Subcutaneous adipose tissue (tissue), 4 donors: ENCODE measurements around the gene OGDH. TPM values are rescaled to one million over a fixed set of nuclear protein-coding genes. Genes with fewer than 3 reads are reported as not detected.

Source experiments
- CTCF ChIP-seq: fragments of 450-650 bp; IDR thresholded peaks from one replicate; pipeline ENCODE4 v1.5.1; 2016; ENCODE audit warnings: low read depth, mild to moderate bottlenecking, control low read depth, antibody characterized with exemption, moderate library complexity
- total RNA-seq, 4 donors: library from RNA; depleted of rRNA; stranded (reverse); fragments of >200 nt; gene quantifications; one replicate each; pipeline ENCODE4 v1.1.0, GENCODE V29; 2016

OGDH gene
- total RNA-seq, 4 donors from 2014 or later: 62.3 to 93.6 (median 68.5) TPM

DNA sequence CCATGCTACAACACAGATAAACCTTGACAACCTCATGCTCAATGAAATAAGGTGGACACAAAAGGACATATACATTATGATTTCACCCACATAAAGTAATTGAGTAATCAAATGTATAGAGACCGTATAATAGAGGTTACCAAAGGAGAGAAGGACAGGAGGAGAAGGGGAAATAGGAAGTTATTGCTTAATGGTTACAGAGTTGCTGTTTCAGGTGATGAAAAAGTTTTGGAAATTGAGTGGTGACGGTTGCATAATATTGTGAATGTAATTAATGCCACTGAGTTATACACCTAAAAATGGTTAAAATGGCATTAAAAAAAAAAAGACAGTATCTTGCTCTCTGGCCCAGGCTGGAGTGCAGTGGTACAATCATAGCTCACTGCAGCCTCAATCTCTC is 1.5 kb upstream of the OGDH start:
- TF ChIP-seq CTCF: no peak

DNA sequence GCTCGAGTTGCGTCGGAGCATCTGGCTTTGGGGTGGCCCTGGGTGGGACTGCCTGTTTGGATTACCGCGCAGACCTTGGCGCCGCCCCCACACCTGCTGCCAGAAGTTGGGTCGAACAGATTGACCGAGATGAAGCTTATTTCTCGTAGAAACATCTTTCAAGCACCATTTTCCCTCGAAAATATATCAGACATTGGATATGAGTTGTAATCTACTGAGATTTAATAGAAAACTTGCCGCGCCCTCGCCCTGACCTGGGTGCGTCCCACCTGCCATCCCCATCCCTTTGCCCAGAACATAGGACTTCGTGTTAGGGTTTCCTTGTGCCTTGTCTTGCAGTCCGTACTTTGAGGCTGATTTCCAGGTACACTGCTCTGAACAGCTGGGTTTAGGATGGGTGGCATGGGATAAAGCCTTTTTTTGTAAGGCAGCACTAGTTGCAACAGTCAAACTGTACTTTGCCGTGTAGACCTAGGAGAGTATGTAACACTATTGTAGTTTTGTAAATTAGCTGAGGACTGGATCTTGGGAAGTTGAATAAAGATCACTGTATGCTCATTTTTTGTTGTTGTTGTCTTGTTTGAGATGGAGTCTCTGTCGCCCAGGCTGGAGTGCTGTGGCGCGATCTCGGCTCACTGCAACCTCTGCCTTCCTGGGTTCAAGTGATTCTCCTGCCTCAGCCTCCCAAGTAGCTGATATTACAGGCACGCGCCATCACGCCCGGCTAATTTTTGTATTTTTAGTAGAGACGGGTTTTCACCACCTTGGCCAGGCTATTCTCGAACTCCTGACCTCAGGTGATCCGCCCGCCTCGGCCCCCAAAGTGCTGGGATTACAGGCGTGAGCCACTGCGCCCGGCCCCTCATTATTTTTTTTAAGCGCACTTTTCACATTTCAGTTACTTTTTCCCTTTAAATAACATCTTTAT is 978 bp downstream of the OGDH start:
- TF ChIP-seq CTCF: no peak

DNA sequence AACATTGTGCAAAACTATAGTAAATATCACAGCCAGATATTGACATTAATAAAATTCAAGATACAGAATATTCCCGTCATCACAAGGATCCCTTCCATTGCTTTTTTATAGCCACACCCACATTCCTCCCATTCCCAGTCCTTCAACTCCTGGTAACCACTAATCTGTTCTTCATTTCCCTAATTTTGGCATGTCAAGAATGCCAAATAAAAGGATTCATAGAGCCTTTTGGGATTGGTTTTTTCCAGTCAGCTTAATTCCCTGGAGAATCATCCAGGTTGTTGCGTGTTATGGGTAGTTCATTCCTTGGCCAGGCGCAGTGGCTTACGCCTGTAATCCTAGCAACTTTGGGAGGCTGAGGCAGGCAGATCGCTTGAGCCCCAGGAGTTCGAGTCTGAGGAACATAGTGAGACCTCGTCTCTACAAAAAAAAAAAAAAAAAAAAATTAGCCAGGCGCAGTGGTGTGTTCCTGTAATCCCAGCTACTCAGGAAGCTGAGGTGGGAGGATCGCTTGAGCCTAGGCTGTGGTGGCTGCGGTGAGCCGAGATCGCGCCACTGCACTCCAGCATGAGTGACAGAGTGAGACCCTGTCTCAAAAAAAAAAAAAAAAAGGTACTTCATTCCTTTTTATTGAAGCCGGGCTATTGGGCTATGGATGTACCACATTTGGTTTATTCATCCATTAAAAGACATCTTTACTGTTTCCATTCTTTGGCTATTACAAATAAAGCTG is 2.7 kb downstream of the OGDH start:
- TF ChIP-seq CTCF: no peak

DNA sequence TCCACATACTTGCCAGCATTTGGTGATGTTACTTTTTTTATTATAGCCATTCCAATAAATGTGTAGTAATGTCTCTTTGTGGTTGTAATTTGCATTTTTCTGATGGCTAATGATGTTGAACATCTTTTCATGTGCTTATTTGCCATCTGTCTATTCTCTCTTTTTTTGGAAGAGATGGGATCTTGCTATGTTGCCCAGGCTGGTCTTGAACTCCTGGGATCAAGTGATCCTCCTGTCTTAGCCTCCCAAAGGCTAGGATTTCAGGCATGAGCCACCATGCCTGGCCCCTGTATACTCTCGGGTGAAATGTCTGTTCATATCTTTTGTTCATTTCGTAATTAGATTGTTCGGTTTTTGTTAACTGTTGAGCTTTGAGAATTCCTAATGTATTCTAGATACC is 3.4 kb downstream of the OGDH start:
- TF ChIP-seq CTCF: no peak

DNA sequence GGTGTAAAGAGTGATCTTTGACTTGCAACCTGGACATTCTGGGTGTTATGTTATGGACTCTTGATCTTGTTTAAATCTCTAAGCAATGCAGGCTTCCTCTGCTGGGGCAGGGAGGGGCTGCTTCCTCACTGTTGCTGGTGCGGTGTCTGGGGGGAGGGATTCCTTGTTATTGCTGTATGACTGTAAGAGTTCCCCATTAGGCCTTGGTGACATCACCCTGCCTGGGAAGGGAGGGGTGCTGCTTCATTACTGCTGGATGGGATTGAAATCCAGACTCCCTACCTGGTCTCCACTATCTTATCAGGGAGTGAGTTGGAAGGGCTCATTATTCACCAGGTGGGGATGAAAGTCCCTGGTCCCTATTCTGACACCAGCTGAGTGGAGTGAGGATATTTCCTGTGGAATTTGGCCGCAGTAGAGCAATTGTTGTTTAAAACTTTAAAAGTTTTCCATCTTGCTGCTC is 8.8 kb downstream of the OGDH start:
- no peak for TF ChIP-seq CTCF

GRCh38 chr7:44615793-44616192 is 9.4 kb downstream of the OGDH start:
- no peak for TF ChIP-seq CTCF

GRCh38 chr7:44616545-44616944 is 10.1 kb downstream of the OGDH start:
- TF ChIP-seq CTCF: no peak
